GM19035 (cell line): Measurements from ENCODE around the gene ABCC2.
"Not testable (repeated sequence)": the region's sequence is repeated elsewhere in the genome, so short reads cannot be mapped to it uniquely, and the experiment has no call there.

Experiments used
- ATAC-seq: cut with Tn5 transposase; IDR thresholded peaks from one replicate; pipeline ENCODE4 v1.9.1; 2021; ENCODE audit not compliant: unreplicated experiment

ABCC2 gene

GRCh38 chr10:99888622-99889021, 106.2 kb downstream of the ABCC2 start:
- ATAC-seq: no peak

GRCh38 chr10:99894613-99895012, 112.2 kb downstream of the ABCC2 start:
- no peak for ATAC-seq

- not testable (repeated sequence) for ATAC-seq
Measured at GRCh38 chr10:99895066-99895465, 112.6 kb downstream of the ABCC2 start.

- no peak for ATAC-seq
Measured at GRCh38 chr10:99895867-99896266, 113.4 kb downstream of the ABCC2 start.
